SU-DHL-6 (cell line): ENCODE data around the gene C16orf78.

ENCODE experiments used
- H2AFZ ChIP-seq: fragments of 200-600 bp; sonication (generic); 2 replicates; pipeline ENCODE4 v1.6.1; 2014; ENCODE audit warnings: low read depth, mild to moderate bottlenecking, moderate library complexity, mixed read lengths, antibody characterized with exemption, low read length; ENCODE audit not compliant: severe bottlenecking
- H3F3A ChIP-seq: fragments of 200-600 bp; shearing (Covaris generic); 2 replicates; pipeline ENCODE4 v1.6.0; 2016; ENCODE audit warnings: antibody characterized with exemption, mild to moderate bottlenecking; ENCODE audit not compliant: insufficient read depth
- H3K27ac ChIP-seq: fragments of 200-600 bp; sonication (generic); 2 replicates; pipeline ENCODE4 v1.5.1; 2016; ENCODE audit warnings: low read depth, mild to moderate bottlenecking, low read length, moderate library complexity, mixed read lengths
- H3K27me3 ChIP-seq: fragments of 200-600 bp; sonication (generic), shearing (Covaris generic); 2 replicates; pipeline ENCODE4 v1.6.0; 2014; ENCODE audit warnings: mild to moderate bottlenecking, low read length
- H3K36me3 ChIP-seq: fragments of 200-600 bp; sonication (generic); 2 replicates; pipeline ENCODE4 v1.6.1; 2014; ENCODE audit warnings: mild to moderate bottlenecking, low read length, mixed read lengths
- H3K4me2 ChIP-seq: fragments of 300-600, 200-600 bp; shearing (Covaris generic), sonication (generic); 2 replicates; pipeline ENCODE4 v1.6.0; 2014; ENCODE audit warnings: low read length, low read depth, mild to moderate bottlenecking; ENCODE audit not compliant: poor library complexity, severe bottlenecking
- H3K4me3 ChIP-seq: fragments of 200-600 bp; sonication (generic); 2 replicates; pipeline ENCODE4 v1.5.1; 2014; ENCODE audit warnings: antibody characterized with exemption, low read length, mild to moderate bottlenecking, mixed read lengths; ENCODE audit not compliant: insufficient read depth, poor library complexity, severe bottlenecking
- H3K79me2 ChIP-seq: fragments of 200-600 bp; sonication (generic); 2 replicates; pipeline ENCODE4 v1.6.1; 2014; ENCODE audit warnings: mild to moderate bottlenecking, low read length, moderate library complexity; ENCODE audit not compliant: insufficient read depth
- H3K9ac ChIP-seq: fragments of 200-600 bp; sonication (generic); 2 replicates; pipeline ENCODE4 v1.7.0; 2014; ENCODE audit warnings: mild to moderate bottlenecking, low read length
- H3K9me2 ChIP-seq: fragments of 200-600 bp; sonication (generic); replicated peaks from 2 replicates; pipeline ENCODE4 v1.6.1; 2014; ENCODE audit warnings: low read length; ENCODE audit not compliant: insufficient read depth
- H3K9me3 ChIP-seq: fragments of 200-600 bp; sonication (generic); 2 replicates; pipeline ENCODE4 v1.6.1; 2014; ENCODE audit warnings: low read length, mixed read lengths; ENCODE audit not compliant: insufficient read depth
- H4K20me1 ChIP-seq: fragments of 200-600 bp; sonication (generic); 2 replicates; pipeline ENCODE4 v1.6.1; 2014; ENCODE audit warnings: low read depth, mild to moderate bottlenecking, antibody characterized with exemption, low read length, moderate library complexity, mixed read lengths
- EZH2phosphoT487 ChIP-seq: fragments of 200-600 bp; sonication (generic), shearing (Covaris generic); conservative IDR thresholded peaks from 2 replicates; pipeline ENCODE4 v1.6.1; 2018; ENCODE audit warnings: mild to moderate bottlenecking, antibody characterized with exemption, low read length, moderate library complexity, mixed read lengths
- TF ChIP-seq, protein P1 (sequence below): fragments of 200-600 bp; sonication (generic); IDR thresholded peaks from one replicate; pipeline ENCODE4 v1.5.1; 2017; ENCODE audit warnings: antibody characterized with exemption, mild to moderate bottlenecking, low read length, moderate library complexity; ENCODE audit not compliant: insufficient read depth, poor library complexity, severe bottlenecking

C16orf78 gene

DNA sequence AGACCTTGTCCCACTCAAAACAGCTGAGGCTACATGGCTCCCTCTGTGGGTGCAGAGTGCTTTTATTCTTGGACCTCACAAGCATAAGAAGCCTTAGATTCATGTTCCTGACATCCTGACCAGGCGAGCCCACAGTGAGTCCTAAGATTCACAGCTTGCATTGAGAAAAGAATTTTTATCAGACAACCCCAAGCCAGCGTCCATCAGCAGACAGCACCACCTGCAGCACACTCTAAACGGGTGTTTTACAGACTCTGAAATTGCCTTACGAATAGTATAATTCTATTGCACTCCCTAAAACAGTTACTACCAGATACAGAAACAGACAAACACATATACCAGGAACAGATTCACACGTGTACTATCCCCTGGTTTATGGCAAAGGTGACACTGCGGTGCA lies 31.9 kb downstream of the C16orf78 start:
- Histone ChIP-seq H3K4me2 (no peak overlapping the region), H3F3A (no peaks in the 10 kb centered on the region), H3K79me2 (no peaks in the 10 kb centered on the region), H3K27ac (no peak overlapping the region), H3K4me3 (no peak overlapping the region), H4K20me1 (no peaks in the 10 kb centered on the region), H3K27me3 (no peaks in the 10 kb centered on the region), H3K9me2 (no peaks in the 10 kb centered on the region), H3K9ac (no peak overlapping the region), H2AFZ (no peak overlapping the region), H3K36me3 (no peaks in the 10 kb centered on the region), H3K9me3 (no peaks in the 10 kb centered on the region)
- TF ChIP-seq EZH2phosphoT487, result no peak
- TF ChIP-seq, protein P1, sequence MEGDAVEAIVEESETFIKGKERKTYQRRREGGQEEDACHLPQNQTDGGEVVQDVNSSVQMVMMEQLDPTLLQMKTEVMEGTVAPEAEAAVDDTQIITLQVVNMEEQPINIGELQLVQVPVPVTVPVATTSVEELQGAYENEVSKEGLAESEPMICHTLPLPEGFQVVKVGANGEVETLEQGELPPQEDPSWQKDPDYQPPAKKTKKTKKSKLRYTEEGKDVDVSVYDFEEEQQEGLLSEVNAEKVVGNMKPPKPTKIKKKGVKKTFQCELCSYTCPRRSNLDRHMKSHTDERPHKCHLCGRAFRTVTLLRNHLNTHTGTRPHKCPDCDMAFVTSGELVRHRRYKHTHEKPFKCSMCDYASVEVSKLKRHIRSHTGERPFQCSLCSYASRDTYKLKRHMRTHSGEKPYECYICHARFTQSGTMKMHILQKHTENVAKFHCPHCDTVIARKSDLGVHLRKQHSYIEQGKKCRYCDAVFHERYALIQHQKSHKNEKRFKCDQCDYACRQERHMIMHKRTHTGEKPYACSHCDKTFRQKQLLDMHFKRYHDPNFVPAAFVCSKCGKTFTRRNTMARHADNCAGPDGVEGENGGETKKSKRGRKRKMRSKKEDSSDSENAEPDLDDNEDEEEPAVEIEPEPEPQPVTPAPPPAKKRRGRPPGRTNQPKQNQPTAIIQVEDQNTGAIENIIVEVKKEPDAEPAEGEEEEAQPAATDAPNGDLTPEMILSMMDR, result no peak

DNA sequence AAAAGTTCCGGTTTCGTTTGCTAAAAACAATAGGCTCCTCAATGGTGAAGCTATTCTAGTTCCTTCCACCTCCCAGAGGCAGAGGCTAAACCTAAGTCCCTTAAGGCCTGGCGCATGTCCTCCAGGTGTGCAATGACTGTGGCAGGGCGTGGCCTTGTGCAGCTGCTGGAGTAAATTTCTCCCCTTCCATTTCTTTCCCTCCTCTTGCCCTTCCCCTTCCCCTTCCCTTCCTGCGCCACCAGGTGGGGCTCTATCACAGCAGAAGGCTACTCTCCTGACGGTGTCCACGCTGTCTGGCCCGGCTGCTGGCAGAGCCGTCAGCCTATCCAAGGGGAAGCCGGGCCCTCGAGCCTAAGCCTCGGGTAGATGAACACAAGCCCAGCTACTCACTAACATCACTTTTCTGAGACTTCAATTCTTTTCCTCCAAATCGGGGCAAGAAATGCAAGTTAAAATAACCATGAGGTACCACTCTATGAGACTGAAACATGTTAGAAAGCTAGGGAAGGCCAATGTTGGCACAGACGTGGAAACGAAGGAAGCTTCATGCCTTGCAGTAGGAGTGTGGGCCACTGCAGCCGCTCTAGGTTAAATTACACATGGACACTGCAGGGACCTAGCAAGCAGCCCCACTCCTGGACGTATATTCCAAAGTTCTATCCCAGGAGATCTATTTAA lies 34.4 kb downstream of the C16orf78 start:
- Histone ChIP-seq H3F3A (no peaks in the 10 kb centered on the region), H3K27ac (no peak overlapping the region), H3K79me2 (no peaks in the 10 kb centered on the region), H4K20me1 (no peaks in the 10 kb centered on the region), H2AFZ (peak overlapping the region; percentile 62), H3K4me2 (peak overlapping the region; percentile 26), H3K27me3 (no peaks in the 10 kb centered on the region), H3K9me3 (no peaks in the 10 kb centered on the region), H3K9me2 (no peaks in the 10 kb centered on the region), H3K9ac (no peak overlapping the region), H3K36me3 (no peaks in the 10 kb centered on the region), H3K4me3 (no peak overlapping the region)
- TF ChIP-seq, protein P1, result peak; percentile 69
- no peak for TF ChIP-seq EZH2phosphoT487

DNA sequence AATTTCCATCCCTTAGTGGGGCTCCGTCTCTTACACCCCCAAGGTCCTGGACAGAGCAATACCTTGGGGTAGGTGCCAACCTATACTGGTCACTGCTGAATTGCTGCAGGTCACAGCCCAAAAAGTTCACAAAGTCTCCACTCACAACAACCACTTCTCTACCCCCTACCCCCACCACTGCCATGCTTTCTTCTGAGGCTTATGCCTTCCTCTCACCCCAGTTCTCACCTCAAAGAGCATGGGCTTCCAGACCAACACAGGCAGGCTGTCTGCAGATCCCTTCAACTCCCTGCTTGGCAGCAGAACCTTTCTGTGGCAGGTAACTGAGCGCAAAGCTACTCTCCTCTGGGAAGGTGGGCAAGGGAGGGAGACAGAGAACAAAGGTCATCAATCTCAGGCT lies 35.5 kb downstream of the C16orf78 start:
- no peak overlapping the region for H3K9ac ChIP-seq
- no peaks in the 10 kb centered on the region for H3K36me3 ChIP-seq
- TF ChIP-seq EZH2phosphoT487, result no peak
- TF ChIP-seq, protein P1, result no peak
- no peaks in the 10 kb centered on the region for H3K9me3 ChIP-seq
- H3K79me2 ChIP-seq, result no peaks in the 10 kb centered on the region
- no peak overlapping the region for H3K4me2 ChIP-seq
- no peaks in the 10 kb centered on the region for H4K20me1 ChIP-seq
- H3F3A ChIP-seq, result no peaks in the 10 kb centered on the region
- no peaks in the 10 kb centered on the region for H3K27me3 ChIP-seq
- H2AFZ ChIP-seq, result no peak overlapping the region
- H3K27ac ChIP-seq, result no peak overlapping the region
- no peak overlapping the region for H3K4me3 ChIP-seq
- no peaks in the 10 kb centered on the region for H3K9me2 ChIP-seq
